Activated CD8-positive, alpha-beta memory T cell treated with anti-CD3 and anti-CD28 coated beads for 4 hours (primary cell): ENCODE measurements around the gene ZNRF1.
"Not testable (repeated sequence)": the region's sequence is repeated elsewhere in the genome, so short reads cannot be mapped to it uniquely, and the experiment has no call there.

ENCODE experiments used
- DNase-seq, 2 donors: peaks; one replicate each; pipeline ENCODE4 v3.0.0-alpha.2; 2020; ENCODE audit warnings: low read depth in 2 of 2

Gene ZNRF1

DNA sequence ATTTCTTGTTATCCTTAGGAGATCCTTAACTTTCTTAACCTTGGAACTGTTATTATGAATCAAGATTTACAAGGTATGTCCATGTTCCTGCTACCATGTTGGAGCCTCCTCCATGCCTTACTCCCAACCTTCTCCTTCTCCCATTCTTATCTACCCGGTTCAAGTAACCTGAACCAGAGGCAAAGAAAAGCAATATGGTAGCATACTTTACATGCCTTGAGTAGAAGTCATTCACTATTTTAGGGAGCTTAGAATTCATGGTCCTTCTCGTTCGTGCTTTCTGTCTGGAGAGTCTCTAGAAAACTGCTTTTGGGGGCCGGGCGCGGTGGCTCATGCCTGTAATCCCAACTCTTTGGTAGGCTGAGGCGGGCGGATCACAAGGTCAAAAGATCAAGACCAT, 80.1 kb downstream of the ZNRF1 start:
- no peak for DNase-seq

DNA sequence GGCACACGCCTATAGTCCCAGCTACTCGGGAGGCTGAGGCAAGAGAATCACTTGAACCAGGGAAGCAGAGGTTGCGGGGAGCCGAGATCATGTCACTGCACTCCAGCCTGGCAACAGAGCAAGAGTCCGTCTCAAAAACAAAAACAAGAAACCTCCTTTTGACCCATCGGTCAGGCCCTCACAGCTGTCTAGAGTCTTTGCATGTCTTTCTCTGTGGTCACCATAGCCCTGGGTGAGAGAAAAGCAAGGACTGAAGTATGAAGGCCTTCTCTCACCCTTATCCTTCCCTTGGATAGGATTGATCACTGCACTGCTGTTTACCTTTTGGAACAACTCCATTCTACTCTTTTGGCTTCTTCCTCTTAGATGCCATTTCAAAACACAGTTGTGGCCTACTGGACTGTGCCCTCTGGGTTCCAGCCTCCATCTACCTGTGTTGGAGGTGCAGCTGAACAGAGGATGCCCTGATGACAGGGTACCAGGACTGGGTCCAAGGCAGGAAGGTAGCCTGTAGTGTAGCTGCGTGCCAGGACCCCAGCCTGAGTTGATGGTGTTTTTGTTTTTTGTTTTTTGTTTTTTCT, 80.6 kb downstream of the ZNRF1 start:
- DNase-seq = no peak

GRCh38 chr16:75080205-75081029, 81.6 kb downstream of the ZNRF1 start:
- DNase-seq = no peak

GRCh38 chr16:75081179-75081859, 82.5 kb downstream of the ZNRF1 start:
- no peak for DNase-seq

GRCh38 chr16:75083813-75084212, 85.0 kb downstream of the ZNRF1 start:
- no peak for DNase-seq

GRCh38 chr16:75085556-75085955, 86.7 kb downstream of the ZNRF1 start:
- DNase-seq = no peak

DNA sequence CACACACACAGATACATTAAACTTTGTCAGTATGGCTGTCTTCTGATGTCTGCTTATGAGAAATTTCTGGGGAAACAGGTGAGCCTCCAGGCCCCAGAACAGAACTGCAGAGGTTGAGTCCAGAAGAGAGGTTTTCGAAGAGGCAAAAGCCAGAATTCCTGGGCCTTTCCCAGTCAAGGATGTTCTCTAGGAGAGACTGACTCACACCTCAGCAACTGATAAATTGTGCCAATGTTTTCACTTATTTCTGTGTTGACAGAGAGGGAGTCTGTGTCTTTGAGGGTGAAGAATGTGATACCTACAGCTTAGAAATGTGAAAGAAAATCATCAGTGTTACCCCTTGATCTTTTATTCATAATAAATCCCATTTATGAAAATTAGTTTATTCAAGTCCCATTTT, 87.5 kb downstream of the ZNRF1 start:
- no peak for DNase-seq

- no peak for DNase-seq
Measured at GRCh38 chr16:75086688-75087374, 88.0 kb downstream of the ZNRF1 start.

DNA sequence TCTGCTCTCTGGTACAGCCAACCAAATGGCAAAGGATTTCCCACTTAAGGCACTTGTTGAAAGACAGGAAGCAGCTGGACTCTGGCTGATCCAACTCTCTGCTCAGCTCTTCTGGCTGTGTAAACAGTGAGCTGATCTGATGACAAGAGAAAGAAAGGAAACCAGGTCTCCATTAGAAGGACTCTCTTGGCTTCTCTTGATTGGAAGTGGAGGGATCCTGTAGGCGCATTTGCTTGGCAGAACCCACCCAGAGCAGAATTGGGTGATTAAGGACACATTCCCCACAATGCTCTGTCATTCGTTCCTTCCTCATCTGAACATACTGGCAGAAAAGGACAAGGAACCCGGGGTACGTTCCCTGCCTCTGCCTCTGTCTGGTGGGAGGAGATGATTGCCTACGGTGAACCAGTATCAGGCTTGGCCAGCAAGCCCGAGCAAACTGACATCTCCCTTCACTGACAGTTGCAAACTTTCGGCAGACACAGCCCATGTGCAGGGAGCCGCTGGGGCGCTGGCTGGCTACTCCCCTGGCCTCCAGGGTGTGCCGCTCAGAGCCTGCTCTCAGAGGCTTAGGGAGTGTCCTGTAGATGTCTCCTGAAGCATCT, 88.7 kb downstream of the ZNRF1 start:
- no peak for DNase-seq

DNA sequence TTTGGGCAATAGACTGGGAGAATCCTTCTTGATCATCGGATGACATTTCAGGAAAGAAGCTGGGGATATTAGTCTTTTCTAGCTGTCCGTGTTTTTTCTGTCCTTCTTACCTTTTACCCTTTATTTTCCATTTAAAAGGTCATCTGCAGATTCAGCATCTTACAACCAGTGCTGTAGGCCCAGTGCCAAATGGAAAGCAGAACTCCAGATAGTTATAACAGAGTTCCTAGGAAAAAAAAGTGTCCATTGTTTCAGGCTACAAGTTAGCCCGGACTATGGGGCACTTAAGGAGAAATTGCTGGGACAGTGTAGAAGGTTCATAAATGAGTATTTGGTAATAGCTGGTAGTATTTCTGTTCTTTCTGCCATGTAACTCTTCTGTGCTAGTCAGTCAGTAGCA, 89.4 kb downstream of the ZNRF1 start:
- DNase-seq = no peak

DNA sequence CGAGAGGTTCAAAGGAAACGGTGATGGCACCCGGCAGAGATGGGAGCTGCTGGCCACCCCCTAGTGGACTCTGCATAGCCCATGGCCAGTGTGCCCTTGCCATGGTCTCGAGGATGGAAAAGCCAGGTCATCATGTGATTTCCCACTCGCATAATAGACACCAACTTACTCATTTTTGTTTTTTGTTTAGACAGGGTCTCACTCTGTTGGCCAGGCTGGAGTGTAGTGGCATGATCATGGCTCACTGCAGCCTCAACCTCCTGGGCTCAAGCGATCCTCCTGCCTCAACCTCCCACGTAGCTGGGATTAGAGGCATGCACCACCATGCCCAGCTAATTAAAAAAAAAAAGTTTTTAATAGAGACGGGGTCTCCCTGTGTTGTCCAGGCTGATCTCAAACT, 90.1 kb downstream of the ZNRF1 start:
- DNase-seq = no peak

- DNase-seq = no peak
Measured at GRCh38 chr16:75089486-75090202, 90.8 kb downstream of the ZNRF1 start.

GRCh38 chr16:75090899-75091298, 92.1 kb downstream of the ZNRF1 start:
- not testable (repeated sequence) for DNase-seq

DNA sequence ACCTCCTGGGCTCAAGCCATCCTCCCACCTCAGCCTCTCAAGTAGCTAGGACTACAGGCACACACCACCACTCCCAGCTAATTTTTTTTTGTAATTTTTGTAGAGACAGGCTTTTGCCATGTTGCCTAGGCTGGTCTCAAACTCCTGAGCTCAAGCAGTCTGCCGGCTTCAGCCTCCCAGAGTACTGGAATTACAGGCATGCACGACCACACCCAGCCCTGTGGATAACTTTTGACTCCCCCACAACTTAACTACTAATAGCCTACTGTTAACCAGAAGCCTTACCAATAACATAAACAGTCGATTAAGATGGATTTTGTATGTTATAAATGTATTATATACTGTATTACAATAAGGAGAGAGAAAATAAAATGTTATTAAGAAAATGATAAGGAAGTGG, 92.8 kb downstream of the ZNRF1 start:
- not testable (repeated sequence) for DNase-seq

DNA sequence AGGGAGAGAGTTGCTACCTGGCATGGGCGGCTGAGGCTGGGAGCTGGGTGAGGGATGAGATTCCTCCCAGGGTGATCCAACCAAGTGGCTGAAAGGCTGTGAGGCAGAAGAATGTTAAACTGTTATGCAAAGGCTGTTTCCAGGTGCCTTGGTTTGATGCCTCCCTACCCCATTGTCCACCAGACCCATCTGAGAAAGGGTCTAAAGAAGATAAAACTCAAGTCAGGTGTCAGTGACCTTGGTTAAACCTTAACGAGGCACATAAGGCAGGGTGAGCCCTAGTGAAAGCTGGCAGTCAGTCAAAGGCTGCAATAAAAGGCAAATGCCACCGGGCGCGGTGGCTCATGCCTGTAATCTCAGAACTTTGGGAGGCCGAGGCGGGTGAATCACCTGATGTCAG, 94.0 kb downstream of the ZNRF1 start:
- no peak for DNase-seq

DNA sequence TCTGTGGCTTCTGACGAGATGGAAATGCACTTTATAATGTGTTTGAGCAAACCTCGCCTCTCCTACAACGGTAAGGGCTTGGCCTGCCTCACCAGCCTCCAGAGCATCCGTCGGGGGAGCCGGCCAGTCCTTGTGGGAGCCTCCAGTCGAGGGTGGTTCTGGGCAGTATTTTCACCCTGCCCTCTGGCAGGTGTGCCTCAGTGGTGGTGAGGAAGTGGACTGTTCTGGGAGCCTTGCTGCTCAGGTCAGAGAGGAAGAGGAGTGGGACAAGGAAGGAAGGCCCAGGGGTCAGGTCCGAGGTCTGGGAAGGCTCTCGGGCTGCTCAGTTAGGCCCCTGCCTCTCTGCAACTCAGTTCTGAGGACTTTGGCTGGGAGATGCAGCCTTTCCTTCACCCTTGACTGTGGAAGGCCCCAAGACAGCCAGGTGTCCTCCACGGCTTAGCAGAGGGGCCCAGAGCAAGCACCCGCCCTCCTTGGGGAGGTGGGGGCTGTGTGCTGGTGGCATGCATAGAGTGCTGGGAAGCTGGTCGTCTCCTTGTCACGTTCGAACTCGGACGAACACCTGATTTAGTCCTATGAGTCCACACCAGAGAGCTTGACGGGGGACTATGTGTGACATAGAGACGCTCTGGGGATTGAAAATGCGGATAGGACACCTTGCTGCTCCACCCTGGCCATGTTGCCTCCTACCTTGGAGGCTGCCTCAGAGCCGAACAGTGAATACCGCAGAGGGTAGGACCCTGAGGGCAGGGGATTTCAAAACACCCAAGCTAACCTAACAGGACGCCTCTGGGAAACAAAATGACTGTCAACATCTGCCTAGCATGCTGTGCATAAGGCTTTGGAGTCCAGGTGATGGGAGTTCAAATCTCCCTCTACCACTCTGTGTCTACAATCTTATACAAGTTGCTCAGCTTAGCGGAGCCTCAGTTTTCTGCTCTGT, 95.0 kb downstream of the ZNRF1 start:
- no peak for DNase-seq

- DNase-seq = no peak
Measured at GRCh38 chr16:75095204-75095621, 96.4 kb downstream of the ZNRF1 start.

DNA sequence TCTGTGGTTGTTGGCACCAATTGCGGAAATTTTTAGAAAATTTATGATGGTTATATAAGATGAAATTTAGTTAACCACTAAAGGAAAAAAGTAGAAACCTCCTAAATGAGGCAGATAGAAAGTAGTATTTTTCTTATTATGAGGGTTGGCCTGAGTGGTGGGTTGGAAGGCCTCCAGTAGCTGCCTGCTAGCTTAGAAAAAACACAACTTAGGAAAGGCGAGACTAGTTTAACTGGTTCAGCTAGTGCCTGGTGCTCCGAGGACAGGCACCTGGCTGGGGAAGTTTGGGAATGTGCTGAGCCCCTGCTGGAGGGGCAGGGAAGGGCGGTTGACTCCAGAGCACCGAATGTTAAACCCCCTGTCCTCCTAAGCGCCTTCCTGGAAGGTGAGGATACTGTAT, 97.8 kb downstream of the ZNRF1 start:
- no peak for DNase-seq

DNA sequence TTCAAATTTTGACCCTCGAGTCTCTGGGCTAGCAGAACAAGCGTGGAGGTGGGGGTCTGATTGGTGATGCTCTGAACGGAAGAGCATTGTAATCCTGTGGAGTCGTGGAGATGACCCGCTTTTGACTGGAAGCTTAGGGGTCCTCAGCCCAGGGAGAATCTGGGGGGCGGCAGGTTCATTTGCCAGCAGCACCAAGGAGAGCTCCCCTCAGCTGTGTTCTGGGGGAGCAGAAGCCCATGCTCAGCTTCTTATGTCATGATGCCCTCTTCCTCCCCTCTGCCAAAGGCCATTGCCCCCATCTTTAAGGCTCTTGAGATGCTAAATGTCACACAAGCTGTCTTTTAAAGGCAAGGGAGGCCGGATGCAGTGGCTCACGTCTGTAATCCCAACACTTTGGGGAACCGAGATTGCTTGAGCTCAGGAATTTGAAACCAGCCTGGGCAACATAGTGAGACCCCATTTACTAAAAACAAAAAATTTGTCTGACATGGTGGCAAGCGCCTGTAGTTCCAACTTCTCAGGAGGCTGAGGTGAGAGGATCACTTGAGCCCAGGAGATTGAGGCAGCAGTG, 98.5 kb downstream of the ZNRF1 start:
- DNase-seq = no peak
